K562 (cell line): Measurements from ENCODE around the gene STX1B.

Source experiments
- AFF4 ChIP-seq: sonication (generic); formaldehyde crosslinking; IDR thresholded peaks from 2 replicates; pipeline ENCODE4 v1.8.0; 2023; ENCODE audit warnings: mild to moderate bottlenecking, missing genetic modification reagents
- BACH1 ChIP-seq: fragments of 200-800 bp; sonication (Bioruptor generic); IDR thresholded peaks from 2 replicates; pipeline ENCODE4 v1.6.1; 2016; ENCODE audit warnings: missing genetic modification characterization, missing compliant biosample characterization
- CTCF ChIP-seq, 3 experiments: IDR thresholded peaks in 2 of 3; conservative IDR thresholded peaks in 1 of 3; 2 replicates each; pipeline ENCODE4 v1.5.1; 2011 to 2012; ENCODE audit warnings: low read length in 3 of 3, mild to moderate bottlenecking in 3 of 3, control low read depth in 2 of 3, improper control_type of control experiment in 1 of 3, inconsistent platforms in 1 of 3, low read depth in 1 of 3, mixed read lengths in 1 of 3, moderate library complexity in 1 of 3; ENCODE audit not compliant: insufficient read depth in 2 of 3
- EP300 ChIP-seq: IDR thresholded peaks from 2 replicates; pipeline ENCODE4 v1.6.1; 2012; ENCODE audit warnings: low read length, improper control_type of control experiment
- EZH2 ChIP-seq: IDR thresholded peaks from 2 replicates; pipeline ENCODE4 v1.6.1; 2012; ENCODE audit warnings: low read depth, mild to moderate bottlenecking, inconsistent platforms, low read length, borderline replicate concordance
- HMG20A ChIP-seq: fragments of 450-650 bp; formaldehyde crosslinking; conservative IDR thresholded peaks from 2 replicates; pipeline ENCODE4 v1.4.0; 2020; ENCODE audit warnings: mild to moderate bottlenecking, mixed read lengths
- MAX ChIP-seq: sonication (generic); formaldehyde crosslinking; IDR thresholded peaks from 2 replicates; pipeline ENCODE4 v1.9.0; 2022; ENCODE audit warnings: mild to moderate bottlenecking, missing genetic modification reagents
- POLR2AphosphoS5 ChIP-seq: IDR thresholded peaks from 2 replicates; pipeline ENCODE4 v1.6.1; 2011; ENCODE audit warnings: mild to moderate bottlenecking, low read depth, low read length, moderate library complexity; ENCODE audit not compliant: control insufficient read depth, insufficient read depth
- SMC3 ChIP-seq: conservative IDR thresholded peaks from 2 replicates; pipeline ENCODE4 v1.6.1; 2011; ENCODE audit warnings: low read depth, low read length, improper control_type of control experiment; ENCODE audit not compliant: insufficient read depth
- SPI1 ChIP-seq: IDR thresholded peaks from 2 replicates; pipeline ENCODE4 v1.6.1; 2011; ENCODE audit warnings: low read depth, low read length, control low read depth, borderline replicate concordance
- ZNF23 ChIP-seq: fragments of 250-450 bp; sonication (Bioruptor Pico); IDR thresholded peaks from 2 replicates; pipeline ENCODE4 v1.4.0; 2020; ENCODE audit warnings: mild to moderate bottlenecking
- ZNF274 ChIP-seq: IDR thresholded peaks from 2 replicates; pipeline ENCODE4 v1.6.1; 2011; ENCODE audit warnings: low read depth, mild to moderate bottlenecking, low read length, moderate library complexity, borderline replicate concordance
- ZNF449 ChIP-seq: fragments of 250-450 bp; sonication (Bioruptor Pico); IDR thresholded peaks from 2 replicates; pipeline ENCODE4 v1.8.0; 2022; ENCODE audit warnings: moderate library complexity, mild to moderate bottlenecking, inconsistent platforms

- TF ChIP-seq ZNF23 (CRISPR knock-in tag) (no peak), MAX (CRISPR knock-in tag) (no peak), EP300 (no peak), CTCF (IDR thresholded peaks at IDR 0.05 in 2 of 3, conservative IDR thresholded peaks at IDR 0.05 in 1 of 3; ENCODE audit: insufficient read depth in 2 of 3, low read depth in 1 of 3, low read length in 3 of 3) (no peak), AFF4 (CRISPR knock-in tag) (no peak), SPI1 (no peak), ZNF449 (CRISPR knock-in tag) (no peak), BACH1 (tag) (no peak), EZH2 (no peak), POLR2AphosphoS5 (no peak), ZNF274 (no peak), HMG20A (CRISPR knock-in tag) (no peak), SMC3 (no peak)
Observed at GRCh38 chr16:31004658-31005057, 5.8 kb downstream of the STX1B start.
